HepG2 (cell line): ENCODE data around the gene PITHD1. TPM values are rescaled to one million over a fixed set of nuclear protein-coding genes. Genes with fewer than 3 reads are reported as not detected.
A peak's percentile ranks its signal among the peaks of the same experiment; 100 is the strongest.

Experiments used
- CEBPB ChIP-seq: IDR thresholded peaks from 2 replicates; pipeline ENCODE4 v1.6.1; 2011; ENCODE audit warnings: low read depth, low read length, improper control_type of control experiment, borderline replicate concordance
- GABPA ChIP-seq, 2 experiments: IDR thresholded peaks; 2 replicates each; pipeline ENCODE4 v1.6.1; 2011 to 2016; ENCODE audit warnings: low read depth in 2 of 2, low read length in 1 of 2, missing biosample characterization in 1 of 2, missing genetic modification characterization in 1 of 2
- HNF4G ChIP-seq, 2 experiments: sonication (generic) in 1 of 2; formaldehyde crosslinking in 1 of 2; IDR thresholded peaks; 2 replicates each; pipeline versions ENCODE4 v1.4.0 to v1.6.1; 2011 to 2020; ENCODE audit warnings: borderline replicate concordance in 2 of 2, low read depth in 2 of 2, mild to moderate bottlenecking in 2 of 2, low read length in 1 of 2, missing genetic modification reagents in 1 of 2, moderate library complexity in 1 of 2
- HNRNPL ChIP-seq: fragments of 200-400 bp; formaldehyde crosslinking; IDR thresholded peaks from 2 replicates; pipeline ENCODE4 v1.6.1; 2017; ENCODE audit warnings: mild to moderate bottlenecking, low read depth, low read length
- KAT8 ChIP-seq: IDR thresholded peaks from 2 replicates; pipeline ENCODE4 v1.6.1; 2016; ENCODE audit warnings: missing genetic modification reagents, missing compliant biosample characterization
- NFKB2 ChIP-seq: sonication (generic); formaldehyde crosslinking; IDR thresholded peaks from 2 replicates; pipeline ENCODE4 v1.4.0; 2020; ENCODE audit warnings: missing genetic modification reagents, borderline replicate concordance
- PAF1 ChIP-seq: IDR thresholded peaks from 2 replicates; pipeline ENCODE4 v1.6.1; 2016; ENCODE audit warnings: missing genetic modification reagents, missing compliant biosample characterization
- SP1 ChIP-seq, 2 experiments: fragments of 450-650 bp in 1 of 2; sonication (generic) in 1 of 2; formaldehyde crosslinking in 1 of 2; IDR thresholded peaks; 2 replicates each; pipeline versions ENCODE4 v1.4.0 to v1.6.1; 2016 to 2020; ENCODE audit warnings: missing genetic modification reagents in 1 of 2
- SP5 ChIP-seq: IDR thresholded peaks from 2 replicates; pipeline ENCODE4 v1.6.1; 2016; ENCODE audit warnings: low read depth, borderline replicate concordance
- ZKSCAN5 ChIP-seq: sonication (generic); formaldehyde crosslinking; IDR thresholded peaks from 2 replicates; pipeline ENCODE4 v1.5.1; 2020; ENCODE audit warnings: mild to moderate bottlenecking, missing genetic modification reagents
- ZNF292 ChIP-seq: sonication (generic); formaldehyde crosslinking; IDR thresholded peaks from 2 replicates; pipeline ENCODE4 v1.8.1; 2022; ENCODE audit warnings: mild to moderate bottlenecking, low read depth, missing genetic modification reagents, borderline replicate concordance
- ZNF567 ChIP-seq: sonication (generic); formaldehyde crosslinking; IDR thresholded peaks from 2 replicates; pipeline ENCODE4 v1.8.1; 2023; ENCODE audit warnings: mild to moderate bottlenecking, missing genetic modification reagents, borderline replicate concordance
- ZNF605 ChIP-seq: sonication (generic); formaldehyde crosslinking; IDR thresholded peaks from 2 replicates; pipeline ENCODE4 v1.8.0; 2022; ENCODE audit warnings: mild to moderate bottlenecking, missing genetic modification reagents
- ZSCAN29 ChIP-seq: sonication (generic); formaldehyde crosslinking; conservative IDR thresholded peaks from 2 replicates; pipeline ENCODE4 v1.4.0; 2020; ENCODE audit warnings: mild to moderate bottlenecking, missing genetic modification reagents
- polyA plus RNA-seq, 8 experiments: library from polyadenylated mRNA; depleted of rRNA in 3 of 8; stranded (reverse) in 7 of 8; unstranded in 1 of 8; fragments of >200 nt; fragmentation: Illumina TruSeq in 4 of 8; extraction: Trizol in 4 of 8; gene quantifications; 2 replicates each; pipeline versions ENCODE4 v1.2.1 to v1.2.3, GENCODE V29; 2011 to 2016; ENCODE audit warnings: low read depth in 4 of 8, missing spikeins in 1 of 8, mixed read lengths in 1 of 8; ENCODE audit not compliant: insufficient read depth in 1 of 8
- total RNA-seq, 5 experiments: library from RNA; depleted of rRNA; stranded (reverse); fragments of >200 nt; fragmentation: Illumina TruSeq; extraction: Trizol; gene quantifications; 2 replicates each; pipeline ENCODE4 v1.2.3, GENCODE V29; 2016; ENCODE audit warnings: low read depth in 1 of 5
- TF ChIP-seq, protein P1 (sequence below): sonication (generic); formaldehyde crosslinking; IDR thresholded peaks from 2 replicates; pipeline ENCODE4 v1.8.0; 2022; ENCODE audit warnings: mild to moderate bottlenecking, missing genetic modification reagents; ENCODE audit not compliant: insufficient replicate concordance
- TF ChIP-seq, protein P2 (sequence below): sonication (generic); formaldehyde crosslinking; IDR thresholded peaks from 2 replicates; pipeline ENCODE4 v1.8.0; 2022; ENCODE audit warnings: mild to moderate bottlenecking, missing genetic modification reagents, moderate library complexity
- TF ChIP-seq, protein P3 (sequence below): sonication (generic); formaldehyde crosslinking; IDR thresholded peaks from 2 replicates; pipeline ENCODE4 v1.4.0; 2020; ENCODE audit warnings: mild to moderate bottlenecking, missing genetic modification reagents
- TF ChIP-seq, protein P4 (sequence below): sonication (generic); formaldehyde crosslinking; IDR thresholded peaks from 2 replicates; pipeline ENCODE4 v1.8.0; 2022; ENCODE audit warnings: missing genetic modification reagents, mild to moderate bottlenecking, borderline replicate concordance

Gene PITHD1
- total and polyA plus RNA-seq, 2 of the 13 experiments (the other 11 are each of a cell fraction or from before 2014, with no cell fraction given), result 28.0 to 37.3 TPM

DNA sequence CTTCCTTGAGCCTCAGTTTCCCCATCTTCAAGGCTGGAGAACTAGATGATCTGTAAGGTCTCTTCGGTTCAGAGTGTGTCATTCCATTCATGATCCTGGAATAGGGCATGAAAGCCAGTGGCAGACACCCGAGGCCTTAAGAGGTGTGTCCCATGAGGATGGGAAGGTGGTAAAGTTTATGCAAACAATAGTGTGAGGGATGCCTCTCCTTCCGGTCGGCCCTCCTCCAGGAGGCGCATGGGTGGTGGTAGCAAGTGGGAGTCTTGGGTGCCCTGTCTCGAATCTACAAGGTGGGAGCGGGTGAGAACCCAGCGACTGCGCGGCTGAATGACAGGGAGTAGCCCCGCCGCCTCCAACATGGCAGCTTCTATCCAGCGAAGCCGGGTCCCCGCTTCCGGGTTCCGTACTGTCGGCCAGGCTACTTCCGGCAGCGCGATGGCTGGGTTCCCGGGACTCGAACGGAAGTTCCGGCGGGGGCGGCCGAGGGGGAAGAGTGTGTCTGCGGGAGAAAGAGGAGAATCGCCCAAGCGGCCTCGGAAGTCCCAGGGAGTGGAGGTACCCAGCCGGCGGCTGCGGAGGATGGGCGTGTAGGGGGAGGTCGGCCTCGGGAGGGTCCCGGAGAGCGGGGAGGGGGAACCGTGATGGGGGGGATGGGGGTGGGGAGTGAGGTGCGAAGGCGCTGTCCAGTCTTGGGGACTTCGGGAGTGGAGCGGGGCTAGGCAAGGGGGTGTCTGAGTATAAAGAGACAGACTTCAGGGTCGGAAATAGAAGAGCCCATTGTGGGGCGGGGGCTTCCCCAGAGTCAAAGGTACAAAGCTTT is 12.7 kb downstream of the PITHD1 start, which contains the start of gene LYPLA2 (continued):
- TF ChIP-seq PAF1 (CRISPR knock-in tag) (no peak), HNRNPL (0 out of 2 replicates have a peak, but pooled peaks have one; percentile 69), ZNF292 (CRISPR knock-in tag) (no peak; the same call in 1 of the 2 replicates), ZSCAN29 (CRISPR knock-in tag) (no peak), CEBPB (no peak), SP1 (IDR thresholded peaks at IDR 0.05) (no peak), SP1 (CRISPR knock-in tag; IDR thresholded peaks at IDR 0.05) (no peak), ZKSCAN5 (no peak), KAT8 (CRISPR knock-in tag) (peak; percentile 92), ZNF605 (CRISPR knock-in tag) (0 out of 2 replicates have a peak, but pooled peaks have one; percentile 14), SP5 (CRISPR knock-in tag) (0 out of 2 replicates have a peak, but pooled peaks have one; percentile 14), ZNF567 (CRISPR knock-in tag) (no peak), GABPA (IDR thresholded peaks at IDR 0.05; ENCODE audit: low read depth, low read length) (no peak), GABPA (CRISPR knock-in tag; IDR thresholded peaks at IDR 0.05; ENCODE audit: low read depth) (peak; percentile 97), HNF4G (IDR thresholded peaks at IDR 0.05; ENCODE audit: borderline replicate concordance, low read depth, low read length) (no peak), HNF4G (CRISPR knock-in tag; IDR thresholded peaks at IDR 0.05; ENCODE audit: borderline replicate concordance, low read depth) (no peak), NFKB2 (CRISPR knock-in tag) (no peak)
- TF ChIP-seq, protein P1, sequence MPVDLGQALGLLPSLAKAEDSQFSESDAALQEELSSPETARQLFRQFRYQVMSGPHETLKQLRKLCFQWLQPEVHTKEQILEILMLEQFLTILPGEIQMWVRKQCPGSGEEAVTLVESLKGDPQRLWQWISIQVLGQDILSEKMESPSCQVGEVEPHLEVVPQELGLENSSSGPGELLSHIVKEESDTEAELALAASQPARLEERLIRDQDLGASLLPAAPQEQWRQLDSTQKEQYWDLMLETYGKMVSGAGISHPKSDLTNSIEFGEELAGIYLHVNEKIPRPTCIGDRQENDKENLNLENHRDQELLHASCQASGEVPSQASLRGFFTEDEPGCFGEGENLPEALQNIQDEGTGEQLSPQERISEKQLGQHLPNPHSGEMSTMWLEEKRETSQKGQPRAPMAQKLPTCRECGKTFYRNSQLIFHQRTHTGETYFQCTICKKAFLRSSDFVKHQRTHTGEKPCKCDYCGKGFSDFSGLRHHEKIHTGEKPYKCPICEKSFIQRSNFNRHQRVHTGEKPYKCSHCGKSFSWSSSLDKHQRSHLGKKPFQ, result peak; percentile 4
- TF ChIP-seq, protein P2, sequence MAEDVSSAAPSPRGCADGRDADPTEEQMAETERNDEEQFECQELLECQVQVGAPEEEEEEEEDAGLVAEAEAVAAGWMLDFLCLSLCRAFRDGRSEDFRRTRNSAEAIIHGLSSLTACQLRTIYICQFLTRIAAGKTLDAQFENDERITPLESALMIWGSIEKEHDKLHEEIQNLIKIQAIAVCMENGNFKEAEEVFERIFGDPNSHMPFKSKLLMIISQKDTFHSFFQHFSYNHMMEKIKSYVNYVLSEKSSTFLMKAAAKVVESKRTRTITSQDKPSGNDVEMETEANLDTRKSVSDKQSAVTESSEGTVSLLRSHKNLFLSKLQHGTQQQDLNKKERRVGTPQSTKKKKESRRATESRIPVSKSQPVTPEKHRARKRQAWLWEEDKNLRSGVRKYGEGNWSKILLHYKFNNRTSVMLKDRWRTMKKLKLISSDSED (CRISPR knock-in tag), result no peak
- TF ChIP-seq, protein P3, sequence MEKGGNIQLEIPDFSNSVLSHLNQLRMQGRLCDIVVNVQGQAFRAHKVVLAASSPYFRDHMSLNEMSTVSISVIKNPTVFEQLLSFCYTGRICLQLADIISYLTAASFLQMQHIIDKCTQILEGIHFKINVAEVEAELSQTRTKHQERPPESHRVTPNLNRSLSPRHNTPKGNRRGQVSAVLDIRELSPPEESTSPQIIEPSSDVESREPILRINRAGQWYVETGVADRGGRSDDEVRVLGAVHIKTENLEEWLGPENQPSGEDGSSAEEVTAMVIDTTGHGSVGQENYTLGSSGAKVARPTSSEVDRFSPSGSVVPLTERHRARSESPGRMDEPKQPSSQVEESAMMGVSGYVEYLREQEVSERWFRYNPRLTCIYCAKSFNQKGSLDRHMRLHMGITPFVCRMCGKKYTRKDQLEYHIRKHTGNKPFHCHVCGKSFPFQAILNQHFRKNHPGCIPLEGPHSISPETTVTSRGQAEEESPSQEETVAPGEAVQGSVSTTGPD (CRISPR knock-in tag), result no peak
- TF ChIP-seq, protein P4, sequence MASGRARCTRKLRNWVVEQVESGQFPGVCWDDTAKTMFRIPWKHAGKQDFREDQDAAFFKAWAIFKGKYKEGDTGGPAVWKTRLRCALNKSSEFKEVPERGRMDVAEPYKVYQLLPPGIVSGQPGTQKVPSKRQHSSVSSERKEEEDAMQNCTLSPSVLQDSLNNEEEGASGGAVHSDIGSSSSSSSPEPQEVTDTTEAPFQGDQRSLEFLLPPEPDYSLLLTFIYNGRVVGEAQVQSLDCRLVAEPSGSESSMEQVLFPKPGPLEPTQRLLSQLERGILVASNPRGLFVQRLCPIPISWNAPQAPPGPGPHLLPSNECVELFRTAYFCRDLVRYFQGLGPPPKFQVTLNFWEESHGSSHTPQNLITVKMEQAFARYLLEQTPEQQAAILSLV, result no peak; the same call in 1 of the 2 replicates
